Fibroblast of lung (primary cell): ENCODE results near the gene NEDD4L. TPM values are rescaled to one million over a fixed set of nuclear protein-coding genes. Genes with fewer than 3 reads are reported as not detected.

ENCODE experiments used
- DNase-seq, 2 donors: peaks; one replicate each; pipeline versions ENCODE4 v3.0.0 to v3.0.0-alpha.2; 2010; ENCODE audit warnings: low read depth in 2 of 2
- H2AFZ ChIP-seq: 2 replicates; pipeline ENCODE4 v1.5.1; 2012; ENCODE audit warnings: low read length, control low read depth, inconsistent platforms
- H3K27ac ChIP-seq: 2 replicates; pipeline ENCODE4 v1.5.1; 2011; ENCODE audit warnings: low read length, control low read depth; ENCODE audit not compliant: insufficient read depth
- H3K27me3 ChIP-seq: 2 replicates; pipeline ENCODE4 v1.5.1; 2011; ENCODE audit warnings: mild to moderate bottlenecking, low read length; ENCODE audit not compliant: control insufficient read depth, insufficient read depth
- H3K36me3 ChIP-seq: 2 replicates; pipeline ENCODE4 v1.5.1; 2011; ENCODE audit warnings: low read length; ENCODE audit not compliant: control insufficient read depth, insufficient read depth
- H3K4me1 ChIP-seq: 2 replicates; pipeline ENCODE4 v1.5.1; 2011; ENCODE audit warnings: low read length; ENCODE audit not compliant: control insufficient read depth, insufficient read depth; ENCODE audit errors: extremely low read depth
- H3K4me2 ChIP-seq: 2 replicates; pipeline ENCODE4 v1.5.1; 2011; ENCODE audit warnings: low read length, control low read depth; ENCODE audit not compliant: insufficient read depth; ENCODE audit errors: extremely low read depth
- H3K4me3 ChIP-seq, 4 experiments: fragments of 200-600 bp in 1 of 4; sonication (generic) in 1 of 4; replicated peaks in 1 of 4; 2 replicates each; pipeline ENCODE4 v1.5.1; 2011 to 2016; ENCODE audit warnings: low read length in 4 of 4, low read depth in 3 of 4, mild to moderate bottlenecking in 3 of 4, control low read depth in 2 of 4, inconsistent platforms in 1 of 4, mixed read lengths in 1 of 4; ENCODE audit not compliant: insufficient read depth in 1 of 4; ENCODE audit errors: control extremely low read depth in 1 of 4
- H3K79me2 ChIP-seq: 2 replicates; pipeline ENCODE4 v1.5.1; 2012; ENCODE audit warnings: mild to moderate bottlenecking, low read length, inconsistent platforms; ENCODE audit not compliant: control insufficient read depth, insufficient read depth
- H3K9ac ChIP-seq: 2 replicates; pipeline ENCODE4 v1.5.1; 2011; ENCODE audit warnings: mild to moderate bottlenecking, low read length, control low read depth; ENCODE audit not compliant: insufficient read depth
- H3K9me3 ChIP-seq: 2 replicates; pipeline ENCODE4 v1.5.1; 2012; ENCODE audit warnings: low read depth, low read length; ENCODE audit not compliant: control insufficient read depth, insufficient read depth
- H4K20me1 ChIP-seq: 2 replicates; pipeline ENCODE4 v1.5.1; 2011; ENCODE audit warnings: low read length; ENCODE audit not compliant: control insufficient read depth, insufficient read depth; ENCODE audit errors: extremely low read depth
- CTCF ChIP-seq, 2 donors: IDR thresholded peaks in 1 of 2; conservative IDR thresholded peaks in 1 of 2; 1 replicate in 1 of 2; 2 replicates in 1 of 2; pipeline ENCODE4 v1.5.1; 2011 to 2012; ENCODE audit warnings: low read length in 2 of 2, control low read depth in 1 of 2, inconsistent platforms in 1 of 2, low read depth in 1 of 2, mild to moderate bottlenecking in 1 of 2
- EZH2 ChIP-seq: IDR thresholded peaks from 2 replicates; pipeline ENCODE4 v1.5.1; 2012; ENCODE audit warnings: low read length, control low read depth, mild to moderate bottlenecking; ENCODE audit errors: missing control alignments
- polyA plus RNA-seq, 2 donors: library from polyadenylated mRNA; depleted of rRNA in 1 of 2; stranded (reverse) in 1 of 2; unstranded in 1 of 2; fragments of >200 nt; gene quantifications; 2 replicates each; pipeline ENCODE4 v1.2.1, GENCODE V29; 2011 to 2012; ENCODE audit warnings: missing spikeins in 1 of 2
- total RNA-seq: library from RNA; depleted of rRNA; stranded (reverse); fragments of >200 nt; gene quantifications from 2 replicates; pipeline ENCODE4 v1.2.1, GENCODE V29; 2014

The NEDD4L gene
- total and polyA plus RNA-seq, 2 donors (not counting 1 experiment from before 2014, with no cell fraction given) = 5.5 to 18.7 TPM

- H3K9ac ChIP-seq = no peak overlapping the region
- no peak overlapping the region for H3K4me2 ChIP-seq
- no peak overlapping the region for H3K27ac ChIP-seq
- peak; percentile 5 to 36 for TF ChIP-seq CTCF (conservative IDR thresholded peaks at IDR 0.05 in 1 of 2, IDR thresholded peaks at IDR 0.05 in 1 of 2; ENCODE audit: low read depth in 1 of 2, low read length in 2 of 2)
- no peak for TF ChIP-seq EZH2
- no peaks in the 10 kb centered on the region for H3K27me3 ChIP-seq
- H4K20me1 ChIP-seq = no peaks in the 10 kb centered on the region
- H2AFZ ChIP-seq = no peak overlapping the region
- no peaks in the 10 kb centered on the region for H3K9me3 ChIP-seq
- peak in 1 of 2 donors; percentile 25 for DNase-seq
- no peaks in the 10 kb centered on the region for H3K79me2 ChIP-seq
- H3K4me3 ChIP-seq = no peak overlapping the region
- H3K36me3 ChIP-seq = no peaks in the 10 kb centered on the region
- no peaks in the 10 kb centered on the region for H3K4me1 ChIP-seq
Measured at GRCh38 chr18:58335821-58336220, 291.8 kb downstream of the NEDD4L start.

GRCh38 chr18:58336605-58337004, 292.6 kb downstream of the NEDD4L start:
- no peak overlapping the region for H3K4me3 ChIP-seq
- H3K4me2 ChIP-seq = no peak overlapping the region
- no peak for TF ChIP-seq EZH2
- TF ChIP-seq CTCF (conservative IDR thresholded peaks at IDR 0.05 in 1 of 2, IDR thresholded peaks at IDR 0.05 in 1 of 2; ENCODE audit: low read depth in 1 of 2, low read length in 2 of 2) = no peak
- H2AFZ ChIP-seq = no peak overlapping the region
- no peak overlapping the region for H3K27ac ChIP-seq
- no peaks in the 10 kb centered on the region for H3K79me2 ChIP-seq
- DNase-seq = peak in 1 of 2 donors; percentile 68
- no peaks in the 10 kb centered on the region for H4K20me1 ChIP-seq
- H3K4me1 ChIP-seq = no peaks in the 10 kb centered on the region
- H3K9ac ChIP-seq = no peak overlapping the region
- no peaks in the 10 kb centered on the region for H3K36me3 ChIP-seq
- H3K9me3 ChIP-seq = no peaks in the 10 kb centered on the region
- no peaks in the 10 kb centered on the region for H3K27me3 ChIP-seq

GRCh38 chr18:58337285-58337684, 293.3 kb downstream of the NEDD4L start:
- H4K20me1 ChIP-seq = no peaks in the 10 kb centered on the region
- H3K27ac ChIP-seq = no peak overlapping the region
- H3K4me1 ChIP-seq = no peaks in the 10 kb centered on the region
- no peaks in the 10 kb centered on the region for H3K36me3 ChIP-seq
- no peak overlapping the region for H2AFZ ChIP-seq
- DNase-seq = no peak
- no peak for TF ChIP-seq CTCF (conservative IDR thresholded peaks at IDR 0.05 in 1 of 2, IDR thresholded peaks at IDR 0.05 in 1 of 2; ENCODE audit: low read depth in 1 of 2, low read length in 2 of 2)
- TF ChIP-seq EZH2 = no peak
- H3K79me2 ChIP-seq = no peaks in the 10 kb centered on the region
- H3K27me3 ChIP-seq = no peaks in the 10 kb centered on the region
- H3K4me3 ChIP-seq = no peak overlapping the region
- no peak overlapping the region for H3K9ac ChIP-seq
- no peak overlapping the region for H3K4me2 ChIP-seq
- H3K9me3 ChIP-seq = no peaks in the 10 kb centered on the region
